Astrocyte (in vitro differentiated cells and primary cell): ENCODE results near the gene PCDHB14. TPM values are rescaled to one million over a fixed set of nuclear protein-coding genes. Genes with fewer than 3 reads are reported as not detected.
"Not testable (repeated sequence)": the region's sequence is repeated elsewhere in the genome, so short reads cannot be mapped to it uniquely, and the experiment has no call there.

Source experiments
- DNase-seq: peaks from one replicate; pipeline ENCODE4 v3.0.0-alpha.2; 2010; ENCODE audit warnings: low read depth
- FAIRE-seq: peaks from 2 replicates; lab custom pipeline; 2011; peaks lifted over from hg19 to GRCh38; lab: Jason Lieb, UNC
- H2AFZ ChIP-seq: 2 replicates; pipeline ENCODE4 v1.6.0; 2012; ENCODE audit warnings: low read depth, low read length, inconsistent platforms
- H3K27ac ChIP-seq: 2 replicates; pipeline ENCODE4 v1.5.1; 2011; ENCODE audit warnings: low read depth, low read length, inconsistent platforms
- H3K27me3 ChIP-seq: 2 replicates; pipeline ENCODE4 v1.6.0; 2011; ENCODE audit warnings: low read length, inconsistent platforms; ENCODE audit not compliant: insufficient read depth
- H3K36me3 ChIP-seq: 2 replicates; pipeline ENCODE4 v1.5.1; 2011; ENCODE audit warnings: low read length, inconsistent platforms; ENCODE audit not compliant: insufficient read depth
- H3K4me1 ChIP-seq: 2 replicates; pipeline ENCODE4 v1.5.1; 2011; ENCODE audit warnings: low read length, inconsistent platforms; ENCODE audit not compliant: insufficient read depth
- H3K4me2 ChIP-seq: 2 replicates; pipeline ENCODE4 v1.6.0; 2012; ENCODE audit warnings: low read length, inconsistent platforms
- H3K4me3 ChIP-seq: 2 replicates; pipeline ENCODE4 v1.5.1; 2011; ENCODE audit warnings: low read depth, mild to moderate bottlenecking, low read length, inconsistent platforms; ENCODE audit not compliant: insufficient read depth
- H3K79me2 ChIP-seq: 2 replicates; pipeline ENCODE4 v1.6.0; 2012; ENCODE audit warnings: mild to moderate bottlenecking, low read length, inconsistent platforms; ENCODE audit not compliant: insufficient read depth
- H3K9ac ChIP-seq: 2 replicates; pipeline ENCODE4 v1.6.0; 2012; ENCODE audit warnings: mild to moderate bottlenecking, low read length, inconsistent platforms
- H3K9me3 ChIP-seq: 2 replicates; pipeline ENCODE4 v1.5.1; 2012; ENCODE audit warnings: low read depth, mild to moderate bottlenecking, low read length, inconsistent platforms; ENCODE audit not compliant: insufficient read depth
- H4K20me1 ChIP-seq: 2 replicates; pipeline ENCODE4 v1.6.0; 2012; ENCODE audit warnings: low read length, inconsistent platforms; ENCODE audit not compliant: insufficient read depth
- H3K27ac Mint-ChIP-seq: one replicate; pipeline ENCODE4 v1.8.0; 2021; ENCODE audit warnings: mild to moderate bottlenecking, mixed read lengths; ENCODE audit not compliant: unreplicated experiment
- H3K27me3 Mint-ChIP-seq: one replicate; pipeline ENCODE4 v1.8.0; 2021; ENCODE audit warnings: low read depth, mixed read lengths; ENCODE audit not compliant: unreplicated experiment
- H3K36me3 Mint-ChIP-seq: one replicate; pipeline ENCODE4 v1.8.0; 2021; ENCODE audit warnings: low read depth, mixed read lengths; ENCODE audit not compliant: unreplicated experiment
- H3K4me1 Mint-ChIP-seq: one replicate; pipeline ENCODE4 v1.8.0; 2021; ENCODE audit warnings: low read depth, mixed read lengths; ENCODE audit not compliant: unreplicated experiment
- H3K4me3 Mint-ChIP-seq: one replicate; pipeline ENCODE4 v1.8.0; 2021; ENCODE audit warnings: mild to moderate bottlenecking, moderate library complexity, mixed read lengths; ENCODE audit not compliant: unreplicated experiment
- H3K9me3 Mint-ChIP-seq: one replicate; pipeline ENCODE4 v1.8.0; 2021; ENCODE audit warnings: mild to moderate bottlenecking, mixed read lengths; ENCODE audit not compliant: unreplicated experiment
- CTCF ChIP-seq: IDR thresholded peaks from 2 replicates; pipeline ENCODE4 v1.5.1; 2011; ENCODE audit warnings: low read depth, mild to moderate bottlenecking, inconsistent platforms, low read length, moderate library complexity; ENCODE audit not compliant: insufficient read depth
- EZH2 ChIP-seq: IDR thresholded peaks from 2 replicates; pipeline ENCODE4 v1.6.1; 2012; ENCODE audit warnings: mild to moderate bottlenecking, low read length, inconsistent platforms; ENCODE audit not compliant: insufficient read depth
- total RNA-seq: library from RNA; stranded (reverse); gene quantifications from 2 replicates; pipeline ENCODE4 v1.2.1, GENCODE V29; 2021

The PCDHB14 gene
- total RNA-seq, 1 donor from 2014 or later: 6.4 TPM

- H3K79me2 ChIP-seq: no peaks in the 10 kb centered on the region
- Mint-ChIP-seq H3K27me3 (no peaks in the 10 kb centered on the region), H3K4me1 (no peaks in the 10 kb centered on the region), H3K36me3 (peaks cover 11% of the 10 kb centered on the region), H3K9me3 (peaks cover 8% of the 10 kb centered on the region), H3K27ac (no peak within 1 kb of the TSS), H3K4me3 (peak within 1 kb of the TSS; percentile 65)
- H2AFZ ChIP-seq: no peak within 1 kb of the TSS
- peak; percentile 3 for DNase-seq
- no peaks in the 10 kb centered on the region for H3K27me3 ChIP-seq
- H3K36me3 ChIP-seq: no peaks in the 10 kb centered on the region
- no peak within 1 kb of the TSS for H3K27ac ChIP-seq
- no peak within 1 kb of the TSS for H3K9ac ChIP-seq
- no peaks in the 10 kb centered on the region for H3K4me1 ChIP-seq
- H4K20me1 ChIP-seq: no peaks in the 10 kb centered on the region
- no peak within 1 kb of the TSS for H3K4me3 ChIP-seq
- H3K9me3 ChIP-seq: peaks cover 14% of the 10 kb centered on the region
- no peak for FAIRE-seq
- TF ChIP-seq EZH2 (no peak), CTCF (no peak)
- H3K4me2 ChIP-seq: no peak within 1 kb of the TSS
Observed at GRCh38 chr5:141182248-141182647, 40.9 kb upstream of the PCDHB14 start, which contains the start of gene PCDHB16. PCDHB16 (plus strand) TSS chr5:141182387; CDS start chr5:141182560, 173 bp downstream.

GRCh38 chr5:141184117-141184855 is 38.9 kb upstream of the PCDHB14 start:
- H3K27me3 ChIP-seq, FAIRE-seq, H2AFZ ChIP-seq, H3K27me3 Mint-ChIP-seq, H3K4me1 ChIP-seq, H3K27ac Mint-ChIP-seq, H3K27ac ChIP-seq, H3K79me2 ChIP-seq, DNase-seq, H3K9ac ChIP-seq, H3K4me3 ChIP-seq, H4K20me1 ChIP-seq, H3K4me3 Mint-ChIP-seq, H3K36me3 ChIP-seq, H3K4me1 Mint-ChIP-seq, H3K4me2 ChIP-seq, H3K9me3 ChIP-seq: not testable (repeated sequence)
- peaks cover 14% of the 10 kb centered on the region for H3K9me3 Mint-ChIP-seq
- H3K36me3 Mint-ChIP-seq: peaks cover 16% of the 10 kb centered on the region

- H3K36me3 Mint-ChIP-seq: peaks cover 16% of the 10 kb centered on the region
- H3K4me3 Mint-ChIP-seq: peak within 1 kb of the TSS; percentile 77
- peaks cover 25% of the 10 kb centered on the region for H3K9me3 Mint-ChIP-seq
- TF ChIP-seq CTCF: peak; percentile 9
- TF ChIP-seq EZH2: no peak
- no peaks in the 10 kb centered on the region for H4K20me1 ChIP-seq
- no peaks in the 10 kb centered on the region for H3K79me2 ChIP-seq
- no peaks in the 10 kb centered on the region for H3K27me3 ChIP-seq
- DNase-seq: no peak
- H3K4me1 Mint-ChIP-seq: no peaks in the 10 kb centered on the region
- H3K9me3 ChIP-seq: peaks cover 4% of the 10 kb centered on the region
- no peak within 1 kb of the TSS for H3K27ac ChIP-seq
- H2AFZ ChIP-seq: no peak within 1 kb of the TSS
- H3K27me3 Mint-ChIP-seq: no peaks in the 10 kb centered on the region
- H3K4me2 ChIP-seq: peak within 1 kb of the TSS; percentile 5
- H3K4me3 ChIP-seq: no peak within 1 kb of the TSS
- H3K4me1 ChIP-seq: no peaks in the 10 kb centered on the region
- H3K36me3 ChIP-seq: no peaks in the 10 kb centered on the region
- FAIRE-seq: no peak
- no peak within 1 kb of the TSS for H3K9ac ChIP-seq
- H3K27ac Mint-ChIP-seq: no peak within 1 kb of the TSS
Observed at GRCh38 chr5:141186897-141187512, 36.1 kb upstream of the PCDHB14 start, which contains the start of gene PCDHB9. PCDHB9 (plus strand) TSS chr5:141187161; CDS start chr5:141187319, 158 bp downstream.

- H3K9me3 Mint-ChIP-seq: peaks cover 23% of the 10 kb centered on the region
- not testable (repeated sequence) for DNase-seq, H3K9ac ChIP-seq, H4K20me1 ChIP-seq, FAIRE-seq, H3K27ac ChIP-seq, H2AFZ ChIP-seq, H3K27ac Mint-ChIP-seq, H3K27me3 ChIP-seq, H3K4me1 ChIP-seq, H3K4me3 ChIP-seq, H3K9me3 ChIP-seq, H3K36me3 ChIP-seq, H3K4me2 ChIP-seq, H3K79me2 ChIP-seq, H3K4me3 Mint-ChIP-seq, H3K4me1 Mint-ChIP-seq, H3K27me3 Mint-ChIP-seq
- H3K36me3 Mint-ChIP-seq: peaks cover 15% of the 10 kb centered on the region
Observed at GRCh38 chr5:141188682-141189081, 34.5 kb upstream of the PCDHB14 start.
